Calu3 (cell line): ENCODE results near the gene PSMB11. TPM values are rescaled to one million over a fixed set of nuclear protein-coding genes. Genes with fewer than 3 reads are reported as not detected.

ENCODE experiments used
- BruUV-seq: library from RNA; stranded (reverse); fragments of 400-500 nt; replicated peaks from 2 replicates; lab custom pipeline; 2021; lab: Mats Ljungman, UMichigan
- CTCF ChIA-PET: fragments of 300-600 bp; sonication (Branson Sonifier 250); formaldehyde crosslinking; loops from one replicate; lab custom pipeline; 2022; ENCODE audit warnings: antibody characterized with exemption; lab: Charles Lee
- DNase-seq: peaks from one replicate; pipeline ENCODE4 v3.0.0; 2022
- H3K27ac Mint-ChIP-seq: one replicate; pipeline ENCODE4 v1.8.0; 2022; ENCODE audit warnings: mixed read lengths; ENCODE audit not compliant: unreplicated experiment
- H3K27me3 Mint-ChIP-seq: one replicate; pipeline ENCODE4 v1.8.0; 2022; ENCODE audit warnings: mixed read lengths; ENCODE audit not compliant: unreplicated experiment
- H3K36me3 Mint-ChIP-seq: one replicate; pipeline ENCODE4 v1.8.0; 2022; ENCODE audit warnings: mild to moderate bottlenecking, moderate library complexity, mixed read lengths; ENCODE audit not compliant: insufficient read depth, unreplicated experiment
- H3K4me1 Mint-ChIP-seq: one replicate; pipeline ENCODE4 v1.8.0; 2022; ENCODE audit warnings: mild to moderate bottlenecking, low read depth, mixed read lengths; ENCODE audit not compliant: unreplicated experiment
- H3K4me3 Mint-ChIP-seq: one replicate; pipeline ENCODE4 v1.8.0; 2022; ENCODE audit warnings: mild to moderate bottlenecking, low read depth, moderate library complexity, mixed read lengths; ENCODE audit not compliant: unreplicated experiment
- H3K9me3 Mint-ChIP-seq: one replicate; pipeline ENCODE4 v1.8.0; 2022; ENCODE audit warnings: low read depth, mixed read lengths; ENCODE audit not compliant: unreplicated experiment
- intact Hi-C: fragments of 100-400 bp; cut with micrococcal nuclease; formaldehyde crosslinking; loops from one replicate; pipeline ENCODE4 v1.10.0; 2022; ENCODE audit not compliant: unreplicated experiment
- total RNA-seq: library from RNA; stranded (reverse); gene quantifications from 2 replicates; pipeline ENCODE4 v1.2.3, GENCODE V29; 2022
- TF ChIP-seq, protein P1 (sequence below): fragments of 200-600 bp; IDR thresholded peaks from one replicate; pipeline ENCODE4 v1.8.0; 2022; ENCODE audit warnings: antibody characterized with exemption; ENCODE audit not compliant: unreplicated experiment

PSMB11 gene
- total RNA-seq, 1 experiment from 2014 or later: not detected

DNA sequence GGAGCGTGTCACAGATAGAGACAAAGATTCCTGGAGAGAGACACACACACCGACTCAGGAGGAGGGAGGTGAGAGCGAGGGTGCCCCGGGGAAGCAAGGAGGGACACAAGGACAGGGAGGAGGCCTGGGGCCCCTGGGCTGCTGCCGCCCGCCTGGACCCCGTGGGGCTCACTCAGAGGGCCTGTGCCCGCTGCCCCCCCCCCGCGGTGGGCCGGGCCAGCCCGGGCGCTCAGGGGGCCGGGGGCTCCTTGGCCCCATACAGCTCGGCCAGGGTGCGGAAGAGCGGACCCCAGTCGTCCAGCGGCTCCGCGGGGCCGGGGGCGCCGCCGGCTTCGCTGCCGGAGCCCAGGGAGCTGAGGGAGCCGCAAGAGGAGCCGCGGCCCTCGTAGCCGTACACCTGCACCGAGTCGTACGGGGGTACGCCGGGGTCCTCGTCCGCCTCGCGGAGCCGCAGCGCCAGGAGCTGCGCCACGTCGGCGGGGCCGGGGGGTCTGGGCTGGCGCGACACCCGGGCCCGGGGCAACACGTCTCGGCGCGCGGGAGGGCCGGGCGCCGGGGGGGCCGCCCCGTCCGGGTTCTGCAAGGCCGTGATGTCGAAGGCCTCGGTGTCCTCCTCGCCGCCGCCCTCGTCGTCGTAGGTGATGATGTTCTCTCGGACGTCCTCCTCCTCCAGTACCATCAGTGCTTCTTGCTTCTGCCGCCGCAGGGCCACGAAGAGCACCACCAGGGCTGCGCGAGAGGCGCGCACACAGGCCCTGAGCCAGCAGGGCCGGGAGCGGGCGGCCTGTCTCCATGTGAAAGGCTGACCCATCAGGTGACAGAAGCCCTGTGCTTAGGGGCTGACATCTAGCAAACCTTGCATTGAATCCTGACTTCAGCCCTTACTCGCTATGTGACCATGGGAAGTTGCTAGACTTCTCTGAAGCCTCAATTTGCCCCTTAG, 6.0 kb downstream of the PSMB11 start:
- no peak overlapping the region for H3K27ac Mint-ChIP-seq
- H3K27me3 Mint-ChIP-seq: peaks cover 22% of the 10 kb centered on the region
- H3K36me3 Mint-ChIP-seq: no peaks in the 10 kb centered on the region
- H3K4me3 Mint-ChIP-seq: no peak overlapping the region
- no TSS peak for BruUV-seq
- no peaks in the 10 kb centered on the region for H3K9me3 Mint-ChIP-seq
- TF ChIP-seq, protein P1, sequence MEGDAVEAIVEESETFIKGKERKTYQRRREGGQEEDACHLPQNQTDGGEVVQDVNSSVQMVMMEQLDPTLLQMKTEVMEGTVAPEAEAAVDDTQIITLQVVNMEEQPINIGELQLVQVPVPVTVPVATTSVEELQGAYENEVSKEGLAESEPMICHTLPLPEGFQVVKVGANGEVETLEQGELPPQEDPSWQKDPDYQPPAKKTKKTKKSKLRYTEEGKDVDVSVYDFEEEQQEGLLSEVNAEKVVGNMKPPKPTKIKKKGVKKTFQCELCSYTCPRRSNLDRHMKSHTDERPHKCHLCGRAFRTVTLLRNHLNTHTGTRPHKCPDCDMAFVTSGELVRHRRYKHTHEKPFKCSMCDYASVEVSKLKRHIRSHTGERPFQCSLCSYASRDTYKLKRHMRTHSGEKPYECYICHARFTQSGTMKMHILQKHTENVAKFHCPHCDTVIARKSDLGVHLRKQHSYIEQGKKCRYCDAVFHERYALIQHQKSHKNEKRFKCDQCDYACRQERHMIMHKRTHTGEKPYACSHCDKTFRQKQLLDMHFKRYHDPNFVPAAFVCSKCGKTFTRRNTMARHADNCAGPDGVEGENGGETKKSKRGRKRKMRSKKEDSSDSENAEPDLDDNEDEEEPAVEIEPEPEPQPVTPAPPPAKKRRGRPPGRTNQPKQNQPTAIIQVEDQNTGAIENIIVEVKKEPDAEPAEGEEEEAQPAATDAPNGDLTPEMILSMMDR: no peak
- CTCF ChIA-PET: no interaction called here
- intact Hi-C loops: no loop called here
- no peaks in the 10 kb centered on the region for H3K4me1 Mint-ChIP-seq
- no peak for DNase-seq

DNA sequence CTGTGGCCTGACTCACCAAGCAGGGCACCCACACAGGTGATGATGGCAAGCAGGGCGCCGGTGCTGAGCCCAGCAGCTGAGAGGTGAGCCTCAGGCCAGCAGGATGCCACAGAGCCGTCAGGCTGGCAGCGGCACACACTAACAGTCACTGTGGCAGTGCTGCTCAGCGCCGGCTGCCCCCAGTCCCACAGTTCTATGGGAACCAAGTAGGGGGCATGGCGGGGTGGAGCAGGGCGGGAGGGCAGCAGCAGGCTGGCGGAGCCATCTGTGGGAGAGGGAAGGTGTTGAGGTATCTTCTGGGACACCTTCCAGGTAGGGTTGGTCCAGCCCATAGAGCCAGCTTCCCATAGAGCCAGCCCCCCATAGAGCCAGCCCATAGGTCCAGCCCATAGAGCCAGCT, 7.0 kb downstream of the PSMB11 start:
- Mint-ChIP-seq H3K27ac (no peak overlapping the region), H3K4me1 (no peaks in the 10 kb centered on the region), H3K36me3 (no peaks in the 10 kb centered on the region), H3K9me3 (no peaks in the 10 kb centered on the region), H3K4me3 (no peak overlapping the region), H3K27me3 (peaks cover 13% of the 10 kb centered on the region)
- DNase-seq: no peak
- TF ChIP-seq, protein P1: no peak
- BruUV-seq: no TSS peak
- CTCF ChIA-PET: no interaction called here
- intact Hi-C loops: no loop called here

DNA sequence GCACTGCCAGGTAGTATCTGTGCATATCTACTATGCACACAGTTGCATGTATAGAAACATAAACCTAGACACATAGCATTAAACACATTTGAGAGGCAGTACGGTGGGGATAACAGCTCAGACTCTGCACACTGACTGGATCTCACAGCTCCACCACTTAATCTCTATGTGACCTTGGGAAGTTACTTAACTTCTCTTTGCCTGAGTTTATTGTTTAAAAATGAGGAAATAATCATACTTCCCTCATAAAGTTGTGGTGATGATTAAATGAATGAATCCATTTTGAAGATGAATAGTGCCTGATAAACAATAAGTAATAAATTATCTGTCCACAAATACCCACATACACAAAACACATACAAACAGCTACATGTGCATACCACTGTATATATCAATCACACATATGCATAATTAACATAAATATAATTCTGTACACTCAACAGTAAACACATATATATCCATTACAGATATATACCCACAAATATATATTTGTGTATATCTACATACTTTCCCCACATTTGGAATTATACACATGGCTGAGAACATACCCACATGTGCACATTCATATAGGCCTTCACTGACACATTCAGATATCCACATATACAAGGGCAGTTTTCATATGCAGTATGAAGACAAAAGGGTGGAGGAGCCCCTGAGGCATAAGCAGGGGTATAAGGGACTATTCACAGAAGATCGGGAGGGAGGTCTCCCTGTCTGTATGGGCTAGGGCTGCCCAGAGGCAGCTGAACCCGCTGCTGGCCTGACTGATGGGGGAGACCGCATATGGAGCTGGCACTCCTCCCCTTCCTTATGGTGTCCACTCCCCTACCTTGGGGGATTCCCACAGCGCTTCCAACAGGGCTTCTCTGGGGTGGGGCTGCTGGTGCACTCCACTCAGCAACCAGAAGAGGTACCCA, 9.4 kb downstream of the PSMB11 start:
- no TSS peak for BruUV-seq
- TF ChIP-seq, protein P1: no peak
- Mint-ChIP-seq H3K4me3 (no peak overlapping the region), H3K27ac (no peak overlapping the region), H3K4me1 (peaks cover 9% of the 10 kb centered on the region), H3K9me3 (no peaks in the 10 kb centered on the region), H3K36me3 (peaks cover 5% of the 10 kb centered on the region), H3K27me3 (no peaks in the 10 kb centered on the region)
- intact Hi-C loops: no loop called here
- CTCF ChIA-PET: interaction anchor here (0.6 kb wide), 1 partner anchor 11 kb away, joined by 8 read pairs; no protein-coding TSS in a partner anchor
- no peak for DNase-seq

DNA sequence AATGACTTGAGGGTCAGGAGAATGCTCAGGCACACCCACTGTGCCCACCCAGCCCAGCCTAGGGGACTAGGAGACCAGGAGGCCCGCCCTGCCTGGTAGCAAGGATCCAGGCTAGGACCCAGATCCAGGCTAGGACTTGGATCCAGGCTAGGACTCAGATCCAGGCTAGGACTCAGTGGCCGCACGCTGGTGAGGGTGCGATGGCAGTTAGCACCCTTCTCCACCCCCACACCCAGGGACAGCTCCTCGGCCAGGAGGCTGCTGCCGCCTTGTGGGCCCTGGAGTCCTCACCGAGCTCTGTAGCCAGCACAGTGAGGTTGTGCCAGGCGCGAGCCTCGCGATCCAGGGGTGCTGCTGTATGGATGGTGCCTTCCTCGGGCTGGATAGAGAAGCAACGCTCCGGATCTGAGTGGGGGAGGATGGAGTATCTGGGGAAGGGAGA, 10.2 kb downstream of the PSMB11 start:
- Mint-ChIP-seq H3K9me3 (no peaks in the 10 kb centered on the region), H3K27ac (no peak overlapping the region), H3K4me3 (no peak overlapping the region), H3K27me3 (no peaks in the 10 kb centered on the region), H3K4me1 (peaks cover 14% of the 10 kb centered on the region), H3K36me3 (peaks cover 13% of the 10 kb centered on the region)
- CTCF ChIA-PET: no interaction called here
- no TSS peak for BruUV-seq
- DNase-seq: no peak
- TF ChIP-seq, protein P1: no peak
- intact Hi-C loops: no loop called here
